Motor neuron (in vitro differentiated cells): ENCODE measurements around the gene GRHL3. TPM values are rescaled to one million over a fixed set of nuclear protein-coding genes. Genes with fewer than 3 reads are reported as not detected.

Source experiments
- ATAC-seq, 8 experiments: fragments of 200-7000 bp; cut with Tn5 transposase; replicated peaks in 6 of 8; 2 replicates each; pipeline ENCODE4 v1.8.0; 2021; ENCODE audit warnings: mild to moderate bottlenecking in 8 of 8, moderate library complexity in 8 of 8
- H3K27ac ChIP-seq, 2 donors: fragments of 250-450 bp; sonication (Bioruptor Pico); 2 replicates each; pipeline ENCODE4 v1.9.0; 2021; ENCODE audit warnings: antibody characterized with exemption in 2 of 2, mild to moderate bottlenecking in 2 of 2, moderate library complexity in 1 of 2
- H3K4me1 ChIP-seq, 2 donors: fragments of 250-450 bp; sonication (Bioruptor Pico); replicated peaks in 1 of 2; 2 replicates each; pipeline ENCODE4 v1.6.1; 2021; ENCODE audit warnings: antibody characterized with exemption in 2 of 2, mild to moderate bottlenecking in 2 of 2, moderate library complexity in 1 of 2
- H3K4me3 ChIP-seq, 5 donors: fragments of 250-450 bp; sonication (Bioruptor Pico); 2 replicates each; pipeline ENCODE4 v1.9.0; 2021; ENCODE audit warnings: antibody characterized with exemption in 5 of 5, mild to moderate bottlenecking in 5 of 5, moderate library complexity in 4 of 5
- WGBS, 10 experiments: fragments of 450-650 bp; shearing (Covaris generic); methylation state at CpG; one replicate each; pipeline ENCODE4 v1.0.0; 2022; 5-methylcytosine and 5-hydroxymethylcytosine counted together
- in situ Hi-C, 9 experiments: fragments of 400-800 bp; cut with MboI; loops; one replicate each; pipeline ENCODE4 v1.15.0; 2021; ENCODE audit warnings: low sequenced_read_pairs in 9 of 9, low pct_unique_long_range_greater_than_20kb in 2 of 9; ENCODE audit not compliant: unreplicated experiment in 9 of 9
- total RNA-seq, 8 experiments: library from RNA; unstranded; fragments of 300-600 nt; gene quantifications; 2 replicates each; pipeline versions ENCODE4 v1.2.3 to v1.2.4, GENCODE V29; 2022

GRHL3 gene
- total RNA-seq, 8 experiments from 2014 or later, result 0.05 to 1.1 (median 0.57) TPM; not detected in 1

- WGBS, 10 experiments, result 74 to 83% (median 79%) methylated on average over 3 to 5 of the region's 7 CpGs; no CpG with 5 or more reads in 7 of the 10 experiments
- Histone ChIP-seq H3K4me1 (peaks cover 11 to 16% of the 10 kb centered on the region in 2 donors), H3K27ac (no peak overlapping the region), H3K4me3 (no peak overlapping the region)
- no peak for ATAC-seq
- in situ Hi-C loops, result no loop called here
These were observed 6.7 kb downstream of the GRHL3 start for GRCh38 chr1:24325587-24326449.

DNA sequence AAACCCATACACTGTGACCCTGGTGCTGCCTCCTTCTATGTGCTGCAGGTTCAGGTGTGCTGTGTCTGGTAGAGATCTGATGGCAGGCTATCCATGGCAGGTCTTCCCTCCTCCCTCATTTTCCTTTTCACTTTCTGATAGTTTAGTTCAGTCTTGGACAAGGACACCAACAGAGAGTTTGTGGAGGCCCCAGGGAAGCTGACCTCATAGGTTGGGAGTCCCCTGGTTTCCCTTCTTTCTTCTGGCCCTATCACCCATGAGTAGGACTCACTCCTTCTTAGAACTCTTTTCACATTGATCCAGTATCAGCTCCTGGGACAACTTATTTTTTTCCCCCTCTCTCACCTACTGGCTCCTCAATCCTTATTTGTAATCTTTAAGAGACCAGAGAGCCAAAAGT, 8.3 kb downstream of the GRHL3 start:
- in situ Hi-C loops, result no loop called here
- peaks cover 5 to 6% of the 10 kb centered on the region in 2 donors for H3K4me1 ChIP-seq
- no peak overlapping the region for H3K4me3 ChIP-seq
- H3K27ac ChIP-seq, result no peak overlapping the region
- ATAC-seq, result no peak

DNA sequence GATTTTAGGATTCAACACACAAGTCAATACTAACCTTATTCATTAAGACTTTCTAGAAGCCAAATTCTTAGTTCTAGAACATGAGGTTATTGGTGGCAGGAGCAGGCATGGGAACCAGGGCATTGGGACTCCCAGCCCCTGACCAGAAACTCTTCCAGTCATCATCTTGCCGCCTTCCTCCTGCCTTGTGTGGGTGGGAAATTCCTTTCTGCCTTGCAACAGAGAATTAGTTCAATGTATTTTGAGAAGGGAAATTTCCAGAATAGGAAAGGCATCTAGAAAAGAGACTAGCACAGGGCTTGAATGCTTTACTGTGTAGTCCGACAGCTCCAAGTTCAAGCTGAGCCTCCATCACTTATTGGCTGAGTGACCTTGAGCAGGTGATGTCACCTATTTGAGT, 8.7 kb downstream of the GRHL3 start:
- 52 to 94% (median 86%) methylated on average over 1 to 2 of the region's 2 CpGs; no CpG with 5 or more reads in 1 of the 10 experiments for WGBS, 10 experiments
- H3K4me3 ChIP-seq, result no peak overlapping the region
- no peak for ATAC-seq
- no peak overlapping the region for H3K27ac ChIP-seq
- in situ Hi-C loops, result no loop called here
- H3K4me1 ChIP-seq, result peaks cover 5 to 6% of the 10 kb centered on the region in 2 donors

DNA sequence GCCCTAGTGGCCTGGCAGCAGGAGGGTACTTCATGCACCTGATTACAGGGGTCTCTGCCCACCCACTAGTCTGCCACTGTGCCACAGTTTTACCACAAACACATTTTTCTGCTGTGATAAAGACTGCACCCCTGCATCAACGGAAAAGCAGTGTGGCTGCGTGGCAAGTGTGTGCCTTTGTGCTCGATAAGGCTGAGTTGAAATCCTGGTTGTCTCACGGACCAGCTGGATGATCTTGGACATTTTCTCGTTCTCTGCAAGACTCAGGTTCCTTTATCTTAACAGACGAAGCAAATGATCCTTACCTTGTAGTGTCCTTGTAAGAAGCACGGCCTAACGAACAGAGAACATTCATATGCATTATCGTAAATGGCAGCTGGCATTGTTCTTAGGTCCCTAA, 10.2 kb downstream of the GRHL3 start:
- ATAC-seq, result no peak

DNA sequence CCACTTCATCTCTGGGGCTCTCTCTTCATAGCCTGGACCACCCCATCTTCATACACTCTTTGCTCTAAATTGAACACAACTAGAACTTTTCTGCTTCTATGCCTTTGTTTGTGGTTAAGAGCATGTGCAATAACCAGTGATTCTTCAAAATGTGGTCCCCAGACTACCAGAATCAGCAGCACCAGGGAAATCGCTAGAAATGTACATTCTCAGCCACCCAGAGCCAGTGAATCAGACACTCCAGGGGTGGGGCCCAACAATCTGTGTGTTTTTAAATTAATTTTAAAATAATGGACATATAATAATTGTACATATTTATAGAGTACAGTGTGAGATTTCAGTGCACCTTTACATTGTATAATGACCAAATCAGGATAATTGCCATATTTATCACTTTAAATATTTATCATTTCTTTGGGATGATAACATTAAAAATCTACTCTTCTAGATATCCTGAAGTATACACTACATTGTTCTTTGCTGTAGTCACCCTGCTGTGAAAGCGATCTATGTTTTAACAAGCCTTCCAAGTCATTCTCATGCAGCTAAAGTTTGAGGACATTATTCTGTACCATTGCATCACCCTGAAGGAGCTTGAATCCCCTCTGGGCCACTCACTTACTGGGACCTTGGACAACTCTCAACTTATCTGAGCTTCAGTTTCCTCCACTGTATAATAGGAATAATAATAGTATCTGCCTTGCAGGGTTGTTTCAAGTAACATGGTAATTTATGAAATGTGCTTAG, 10.8 kb downstream of the GRHL3 start:
- peaks cover 5 to 7% of the 10 kb centered on the region in 2 donors for H3K4me1 ChIP-seq
- ATAC-seq, result peak in 5 of 8 experiments; percentile 35 to 66 (median 54)
- H3K4me3 ChIP-seq, result no peak overlapping the region
- in situ Hi-C loops, result no loop called here
- no peak overlapping the region for H3K27ac ChIP-seq
- 0 to 100% (median 76%) methylated on average over 1 to 2 of the region's 2 CpGs; no CpG with 5 or more reads in 2 of the 10 experiments for WGBS, 10 experiments

More for the DNA sequence above, 10.2 kb downstream of the GRHL3 start:
- in situ Hi-C loops, result no loop called here
- 57 to 83% (median 78%) methylated on average over 3 to 9 of the region's 9 CpGs; no CpG with 5 or more reads in 3 of the 10 experiments for WGBS, 10 experiments
- no peak overlapping the region for H3K4me3 ChIP-seq
- peaks cover 5 to 6% of the 10 kb centered on the region in 2 donors for H3K4me1 ChIP-seq
- no peak overlapping the region for H3K27ac ChIP-seq

- in situ Hi-C loops, result no loop called here
These were observed 13.0 kb downstream of the GRHL3 start for GRCh38 chr1:24331961-24332673.

GRCh38 chr1:24336075-24336474, 16.9 kb downstream of the GRHL3 start:
- peaks cover 2 to 24% of the 10 kb centered on the region in 2 donors for H3K4me1 ChIP-seq
- ATAC-seq, result no peak
- in situ Hi-C loops, result no loop called here
- no peak overlapping the region for H3K4me3 ChIP-seq
- WGBS, 10 experiments, result 0 to 82% (median 70%) methylated on average over 1 to 5 of the region's 5 CpGs
- H3K27ac ChIP-seq, result no peak overlapping the region

More at GRCh38 chr1:24331961-24332673, 13.0 kb downstream of the GRHL3 start:
- H3K27ac ChIP-seq, result no peak overlapping the region
- ATAC-seq, result peak in 3 of 8 experiments; percentile 23 to 37 (median 24)
- H3K4me3 ChIP-seq, result no peak overlapping the region
- H3K4me1 ChIP-seq, result peaks cover 5 to 10% of the 10 kb centered on the region in 2 donors
- 35 to 96% (median 79%) methylated on average over 1 to 7 of the region's 7 CpGs for WGBS, 10 experiments

DNA sequence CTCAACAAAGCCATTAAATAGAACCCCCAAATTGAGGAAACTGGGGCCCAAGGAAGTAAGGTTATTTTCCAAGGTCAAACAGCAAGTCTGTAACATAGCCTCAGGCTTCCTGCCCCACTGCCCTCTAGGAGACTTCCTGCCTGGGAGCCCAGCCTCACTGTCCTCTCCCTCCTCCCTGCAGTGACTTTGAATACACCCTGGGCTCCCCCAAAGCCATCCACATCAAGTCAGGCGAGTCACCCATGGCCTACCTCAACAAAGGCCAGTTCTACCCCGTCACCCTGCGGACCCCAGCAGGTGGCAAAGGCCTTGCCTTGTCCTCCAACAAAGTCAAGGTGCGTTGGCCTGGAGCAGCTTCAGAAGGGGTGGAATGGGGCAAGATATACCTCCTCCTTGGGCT, 18.3 kb downstream of the GRHL3 start:
- in situ Hi-C loops, result no loop called here
- 50 to 100% (median 100%) methylated on average over 1 to 4 of the region's 4 CpGs; no CpG with 5 or more reads in 3 of the 10 experiments for WGBS, 10 experiments
- Histone ChIP-seq H3K4me1 (peaks cover 2 to 36% of the 10 kb centered on the region in 2 donors), H3K27ac (no peak overlapping the region), H3K4me3 (no peak overlapping the region)
- ATAC-seq, result no peak

- no peak for ATAC-seq
- H3K27ac ChIP-seq, result no peak overlapping the region
- H3K4me1 ChIP-seq, result peaks cover 2 to 40% of the 10 kb centered on the region in 2 donors
- in situ Hi-C loops, result no loop called here
- no peak overlapping the region for H3K4me3 ChIP-seq
- 37 to 90% (median 82%) methylated on average over 1 to 4 of the region's 5 CpGs; no CpG with 5 or more reads in 4 of the 10 experiments for WGBS, 10 experiments
These were observed 19.3 kb downstream of the GRHL3 start for GRCh38 chr1:24338447-24338846.

- no peak overlapping the region for H3K4me3 ChIP-seq
- WGBS, 10 experiments, result 83 to 100% (median 90%) methylated on average over 1 to 5 of the region's 8 CpGs; no CpG with 5 or more reads in 6 of the 10 experiments
- ATAC-seq, result no peak
These were observed 20.8 kb downstream of the GRHL3 start for GRCh38 chr1:24339996-24340395.

DNA sequence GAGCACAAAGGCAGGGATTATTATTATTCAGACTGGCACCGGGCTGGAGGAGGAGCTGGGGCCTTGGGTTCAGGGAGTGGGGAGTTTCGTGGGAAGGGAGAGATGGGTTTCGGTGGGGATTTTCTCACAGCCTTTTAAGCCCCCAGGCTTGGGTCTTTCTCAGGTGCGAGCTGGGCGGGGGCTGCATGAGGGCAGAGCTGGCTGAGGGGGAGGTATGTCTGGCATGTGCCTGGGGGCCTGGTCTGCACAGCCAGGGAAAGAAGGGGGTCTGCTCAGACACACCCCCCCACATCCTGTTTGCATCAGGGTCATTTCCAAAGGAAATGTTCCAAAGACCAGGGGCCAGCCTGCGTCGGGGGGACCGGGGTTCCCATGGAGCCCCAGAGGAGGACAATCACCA, 21.6 kb downstream of the GRHL3 start:
- in situ Hi-C loops, result no loop called here
- WGBS, 10 experiments, result 0 to 80% (median 63%) methylated on average over 1 to 5 of the region's 8 CpGs; no CpG with 5 or more reads in 5 of the 10 experiments
- H3K4me1 ChIP-seq, result peaks cover 2 to 39% of the 10 kb centered on the region in 2 donors
- ATAC-seq, result peak in 1 of 8 experiments; percentile 30
- H3K27ac ChIP-seq, result no peak overlapping the region
- no peak overlapping the region for H3K4me3 ChIP-seq

More at GRCh38 chr1:24339996-24340395, 20.8 kb downstream of the GRHL3 start:
- in situ Hi-C loops, result no loop called here
- no peak overlapping the region for H3K27ac ChIP-seq
- H3K4me1 ChIP-seq, result peaks cover 2 to 43% of the 10 kb centered on the region in 2 donors

GRCh38 chr1:24341260-24341659, 22.1 kb downstream of the GRHL3 start:
- ATAC-seq, result peak in 6 of 8 experiments; percentile 29 to 73 (median 62)
- WGBS, 10 experiments, result 20 to 60% (median 43%) methylated on average over 1 to 6 of the region's 8 CpGs; no CpG with 5 or more reads in 5 of the 10 experiments
- H3K4me3 ChIP-seq, result no peak overlapping the region
- no peak overlapping the region for H3K27ac ChIP-seq
- H3K4me1 ChIP-seq, result peaks cover 2 to 39% of the 10 kb centered on the region in 2 donors
- in situ Hi-C loops, result no loop called here
